K562 (cell line): ENCODE data around the gene PRKAA1. TPM values are rescaled to one million over a fixed set of nuclear protein-coding genes. Genes with fewer than 3 reads are reported as not detected.
A peak's percentile ranks its signal among the peaks of the same experiment; 100 is the strongest.

Experiments used
- CBFB ChIP-seq: sonication (generic); formaldehyde crosslinking; IDR thresholded peaks from 2 replicates; pipeline ENCODE4 v1.4.0; 2020; ENCODE audit warnings: mild to moderate bottlenecking, missing genetic modification reagents
- CHD1 ChIP-seq: fragments of 200-600 bp; sonication (generic); IDR thresholded peaks from one replicate; pipeline ENCODE4 v1.6.1; 2012; ENCODE audit warnings: mild to moderate bottlenecking, moderate library complexity, low read length, inconsistent platforms
- CREBBP ChIP-seq: IDR thresholded peaks from one replicate; pipeline ENCODE4 v1.6.1; 2012; ENCODE audit warnings: low read depth, mild to moderate bottlenecking, control low read depth, inconsistent platforms, low read length
- CREM ChIP-seq: IDR thresholded peaks from 2 replicates; pipeline ENCODE4 v1.6.1; 2014; ENCODE audit warnings: antibody characterized with exemption, low read depth
- ELF2 ChIP-seq: fragments of 250-450 bp; sonication (Bioruptor Pico); IDR thresholded peaks from 2 replicates; pipeline ENCODE4 v1.5.0; 2021; ENCODE audit warnings: mild to moderate bottlenecking
- LCOR ChIP-seq: sonication (generic); formaldehyde crosslinking; IDR thresholded peaks from 2 replicates; pipeline ENCODE4 v1.8.0; 2022; ENCODE audit warnings: mild to moderate bottlenecking, missing genetic modification reagents
- SIN3A ChIP-seq, 2 experiments: fragments of 150-350 bp in 1 of 2; IDR thresholded peaks; 2 replicates each; pipeline ENCODE4 v1.6.1; 2011 to 2016; ENCODE audit warnings: borderline replicate concordance in 2 of 2, low read depth in 2 of 2, low read length in 2 of 2, mild to moderate bottlenecking in 2 of 2, moderate library complexity in 2 of 2; ENCODE audit not compliant: control insufficient read depth in 1 of 2
- TEAD2 ChIP-seq: fragments of 450-650 bp; IDR thresholded peaks from 2 replicates; pipeline ENCODE4 v1.6.1; 2016; ENCODE audit warnings: missing genetic modification characterization, control low read depth, missing compliant biosample characterization
- ZNF143 ChIP-seq: sonication (generic); formaldehyde crosslinking; IDR thresholded peaks from 2 replicates; pipeline ENCODE4 v1.9.0; 2022; ENCODE audit warnings: mild to moderate bottlenecking, missing genetic modification reagents
- ZNF551 ChIP-seq: fragments of 250-450 bp; sonication (Bioruptor Pico); IDR thresholded peaks from 2 replicates; pipeline ENCODE4 v1.5.0; 2021; ENCODE audit warnings: mild to moderate bottlenecking, moderate library complexity
- polyA plus RNA-seq, 8 experiments: library from polyadenylated mRNA; depleted of rRNA in 4 of 8; stranded (reverse) in 5 of 8; unstranded in 3 of 8; fragments of >200 nt; fragmentation: Nextera tagmentation in 2 of 8; fragmentation: Illumina TruSeq in 1 of 8; extraction: Ambion mirVana in 2 of 8; extraction: Trizol in 1 of 8; gene quantifications; 2 replicates each; pipeline versions ENCODE4 v1.2.1 to v1.2.3, GENCODE V29; 2011 to 2014; ENCODE audit warnings: inconsistent platforms in 1 of 8, missing spikeins in 1 of 8
- total RNA-seq, 7 experiments: library from RNA; depleted of rRNA in 6 of 7; stranded (reverse); fragments of >200 nt in 6 of 7; fragmentation: Illumina TruSeq in 2 of 7; extraction: Trizol in 2 of 7; gene quantifications; 2 replicates each; pipeline versions ENCODE4 v1.2.1 to v1.2.3, GENCODE V29; 2011 to 2021; ENCODE audit warnings: low replicate concordance in 1 of 7
- TF ChIP-seq, protein P1 (sequence below), 3 experiments: fragments of 200-800 bp in 1 of 3; fragments of 250-450 bp in 1 of 3; fragments of 450-650 bp in 1 of 3; sonication (Bioruptor Pico) in 1 of 3; sonication (Bioruptor generic) in 1 of 3; formaldehyde crosslinking in 1 of 3; IDR thresholded peaks; 2 replicates each; pipeline versions ENCODE4 v1.6.1 to v1.8.0; 2016 to 2022; ENCODE audit warnings: mild to moderate bottlenecking in 2 of 3, missing genetic modification characterization in 2 of 3, missing compliant biosample characterization in 1 of 3, moderate library complexity in 1 of 3
- TF ChIP-seq, protein P2 (sequence below): sonication (generic); formaldehyde crosslinking; IDR thresholded peaks from 2 replicates; pipeline ENCODE4 v1.8.0; 2022; ENCODE audit warnings: mild to moderate bottlenecking, missing genetic modification reagents, borderline replicate concordance
- TF ChIP-seq, protein P3 (sequence below): fragments of 250-450 bp; sonication (Bioruptor Pico); IDR thresholded peaks from 2 replicates; pipeline ENCODE4 v1.9.0; 2021; ENCODE audit warnings: mild to moderate bottlenecking
- TF ChIP-seq, protein P4 (sequence below): fragments of 200-800 bp; sonication (Bioruptor generic); IDR thresholded peaks from 2 replicates; pipeline ENCODE4 v1.6.1; 2016; ENCODE audit warnings: missing genetic modification characterization, missing compliant biosample characterization
- TF ChIP-seq, protein P5 (sequence below): fragments of 450-650 bp; formaldehyde crosslinking; IDR thresholded peaks from 2 replicates; pipeline ENCODE4 v1.4.0; 2020; ENCODE audit warnings: mild to moderate bottlenecking

PRKAA1 gene
- total and polyA plus RNA-seq, 9 of the 15 experiments (the other 6 are each of a cell fraction or from before 2014, with no cell fraction given): 24.5 to 84.0 (median 51.4) TPM

DNA sequence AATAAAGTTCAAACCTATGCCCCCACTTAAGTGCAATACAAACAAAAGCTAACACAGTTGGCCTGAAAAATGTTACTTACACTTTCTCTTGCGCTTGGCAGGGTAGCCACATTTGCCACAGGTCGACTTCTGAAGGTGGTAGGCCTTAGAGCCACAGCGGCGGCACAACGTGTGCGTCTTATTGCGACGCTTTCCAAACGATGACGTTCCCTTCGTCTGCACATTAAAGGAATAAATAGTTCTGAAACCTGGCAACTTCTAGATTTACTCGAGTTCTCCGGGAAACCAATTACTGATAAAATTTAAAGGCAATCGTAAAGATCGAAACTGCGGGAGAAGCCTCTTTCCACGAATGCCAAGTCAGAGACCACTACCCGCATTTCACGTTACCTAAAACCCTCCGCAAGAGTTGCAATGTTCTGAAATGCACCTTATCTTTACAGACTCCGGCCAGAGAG, 36.2 kb upstream of the PRKAA1 start (continued):
- TF ChIP-seq CREBBP (no peak), CREM (no peak), ZNF551 (no peak), ZNF143 (no peak), CBFB (CRISPR knock-in tag) (no peak), CHD1 (peak; percentile 96), SIN3A (IDR thresholded peaks at IDR 0.05; ENCODE audit: borderline replicate concordance in 2 of 2, control insufficient read depth in 1 of 2, low read depth in 2 of 2, low read length in 2 of 2) (peak in 1 of 2 experiments; percentile 43; a peak in 1 of 4 replicates), LCOR (CRISPR knock-in tag) (no peak), ELF2 (CRISPR knock-in tag) (no peak), TEAD2 (no peak)
- TF ChIP-seq, protein P1, sequence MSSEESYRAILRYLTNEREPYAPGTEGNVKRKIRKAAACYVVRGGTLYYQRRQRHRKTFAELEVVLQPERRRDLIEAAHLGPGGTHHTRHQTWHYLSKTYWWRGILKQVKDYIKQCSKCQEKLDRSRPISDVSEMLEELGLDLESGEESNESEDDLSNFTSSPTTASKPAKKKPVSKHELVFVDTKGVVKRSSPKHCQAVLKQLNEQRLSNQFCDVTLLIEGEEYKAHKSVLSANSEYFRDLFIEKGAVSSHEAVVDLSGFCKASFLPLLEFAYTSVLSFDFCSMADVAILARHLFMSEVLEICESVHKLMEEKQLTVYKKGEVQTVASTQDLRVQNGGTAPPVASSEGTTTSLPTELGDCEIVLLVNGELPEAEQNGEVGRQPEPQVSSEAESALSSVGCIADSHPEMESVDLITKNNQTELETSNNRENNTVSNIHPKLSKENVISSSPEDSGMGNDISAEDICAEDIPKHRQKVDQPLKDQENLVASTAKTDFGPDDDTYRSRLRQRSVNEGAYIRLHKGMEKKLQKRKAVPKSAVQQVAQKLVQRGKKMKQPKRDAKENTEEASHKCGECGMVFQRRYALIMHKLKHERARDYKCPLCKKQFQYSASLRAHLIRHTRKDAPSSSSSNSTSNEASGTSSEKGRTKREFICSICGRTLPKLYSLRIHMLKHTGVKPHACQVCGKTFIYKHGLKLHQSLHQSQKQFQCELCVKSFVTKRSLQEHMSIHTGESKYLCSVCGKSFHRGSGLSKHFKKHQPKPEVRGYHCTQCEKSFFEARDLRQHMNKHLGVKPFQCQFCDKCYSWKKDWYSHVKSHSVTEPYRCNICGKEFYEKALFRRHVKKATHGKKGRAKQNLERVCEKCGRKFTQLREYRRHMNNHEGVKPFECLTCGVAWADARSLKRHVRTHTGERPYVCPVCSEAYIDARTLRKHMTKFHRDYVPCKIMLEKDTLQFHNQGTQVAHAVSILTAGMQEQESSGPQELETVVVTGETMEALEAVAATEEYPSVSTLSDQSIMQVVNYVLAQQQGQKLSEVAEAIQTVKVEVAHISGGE (CRISPR knock-in tag; IDR thresholded peaks at IDR 0.05): no peak
- TF ChIP-seq, protein P2, sequence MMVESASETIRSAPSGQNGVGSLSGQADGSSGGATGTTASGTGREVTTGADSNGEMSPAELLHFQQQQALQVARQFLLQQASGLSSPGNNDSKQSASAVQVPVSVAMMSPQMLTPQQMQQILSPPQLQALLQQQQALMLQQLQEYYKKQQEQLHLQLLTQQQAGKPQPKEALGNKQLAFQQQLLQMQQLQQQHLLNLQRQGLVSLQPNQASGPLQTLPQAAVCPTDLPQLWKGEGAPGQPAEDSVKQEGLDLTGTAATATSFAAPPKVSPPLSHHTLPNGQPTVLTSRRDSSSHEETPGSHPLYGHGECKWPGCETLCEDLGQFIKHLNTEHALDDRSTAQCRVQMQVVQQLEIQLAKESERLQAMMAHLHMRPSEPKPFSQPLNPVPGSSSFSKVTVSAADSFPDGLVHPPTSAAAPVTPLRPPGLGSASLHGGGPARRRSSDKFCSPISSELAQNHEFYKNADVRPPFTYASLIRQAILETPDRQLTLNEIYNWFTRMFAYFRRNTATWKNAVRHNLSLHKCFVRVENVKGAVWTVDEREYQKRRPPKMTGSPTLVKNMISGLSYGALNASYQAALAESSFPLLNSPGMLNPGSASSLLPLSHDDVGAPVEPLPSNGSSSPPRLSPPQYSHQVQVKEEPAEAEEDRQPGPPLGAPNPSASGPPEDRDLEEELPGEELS (CRISPR knock-in tag): no peak
- TF ChIP-seq, protein P3, sequence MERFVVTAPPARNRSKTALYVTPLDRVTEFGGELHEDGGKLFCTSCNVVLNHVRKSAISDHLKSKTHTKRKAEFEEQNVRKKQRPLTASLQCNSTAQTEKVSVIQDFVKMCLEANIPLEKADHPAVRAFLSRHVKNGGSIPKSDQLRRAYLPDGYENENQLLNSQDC (CRISPR knock-in tag): no peak
- TF ChIP-seq, protein P4, sequence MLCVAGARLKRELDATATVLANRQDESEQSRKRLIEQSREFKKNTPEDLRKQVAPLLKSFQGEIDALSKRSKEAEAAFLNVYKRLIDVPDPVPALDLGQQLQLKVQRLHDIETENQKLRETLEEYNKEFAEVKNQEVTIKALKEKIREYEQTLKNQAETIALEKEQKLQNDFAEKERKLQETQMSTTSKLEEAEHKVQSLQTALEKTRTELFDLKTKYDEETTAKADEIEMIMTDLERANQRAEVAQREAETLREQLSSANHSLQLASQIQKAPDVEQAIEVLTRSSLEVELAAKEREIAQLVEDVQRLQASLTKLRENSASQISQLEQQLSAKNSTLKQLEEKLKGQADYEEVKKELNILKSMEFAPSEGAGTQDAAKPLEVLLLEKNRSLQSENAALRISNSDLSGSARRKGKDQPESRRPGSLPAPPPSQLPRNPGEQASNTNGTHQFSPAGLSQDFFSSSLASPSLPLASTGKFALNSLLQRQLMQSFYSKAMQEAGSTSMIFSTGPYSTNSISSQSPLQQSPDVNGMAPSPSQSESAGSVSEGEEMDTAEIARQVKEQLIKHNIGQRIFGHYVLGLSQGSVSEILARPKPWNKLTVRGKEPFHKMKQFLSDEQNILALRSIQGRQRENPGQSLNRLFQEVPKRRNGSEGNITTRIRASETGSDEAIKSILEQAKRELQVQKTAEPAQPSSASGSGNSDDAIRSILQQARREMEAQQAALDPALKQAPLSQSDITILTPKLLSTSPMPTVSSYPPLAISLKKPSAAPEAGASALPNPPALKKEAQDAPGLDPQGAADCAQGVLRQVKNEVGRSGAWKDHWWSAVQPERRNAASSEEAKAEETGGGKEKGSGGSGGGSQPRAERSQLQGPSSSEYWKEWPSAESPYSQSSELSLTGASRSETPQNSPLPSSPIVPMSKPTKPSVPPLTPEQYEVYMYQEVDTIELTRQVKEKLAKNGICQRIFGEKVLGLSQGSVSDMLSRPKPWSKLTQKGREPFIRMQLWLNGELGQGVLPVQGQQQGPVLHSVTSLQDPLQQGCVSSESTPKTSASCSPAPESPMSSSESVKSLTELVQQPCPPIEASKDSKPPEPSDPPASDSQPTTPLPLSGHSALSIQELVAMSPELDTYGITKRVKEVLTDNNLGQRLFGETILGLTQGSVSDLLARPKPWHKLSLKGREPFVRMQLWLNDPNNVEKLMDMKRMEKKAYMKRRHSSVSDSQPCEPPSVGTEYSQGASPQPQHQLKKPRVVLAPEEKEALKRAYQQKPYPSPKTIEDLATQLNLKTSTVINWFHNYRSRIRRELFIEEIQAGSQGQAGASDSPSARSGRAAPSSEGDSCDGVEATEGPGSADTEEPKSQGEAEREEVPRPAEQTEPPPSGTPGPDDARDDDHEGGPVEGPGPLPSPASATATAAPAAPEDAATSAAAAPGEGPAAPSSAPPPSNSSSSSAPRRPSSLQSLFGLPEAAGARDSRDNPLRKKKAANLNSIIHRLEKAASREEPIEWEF (CRISPR knock-in tag): 0 out of 2 replicates have a peak, but pooled peaks have one; percentile 50
- TF ChIP-seq, protein P5, sequence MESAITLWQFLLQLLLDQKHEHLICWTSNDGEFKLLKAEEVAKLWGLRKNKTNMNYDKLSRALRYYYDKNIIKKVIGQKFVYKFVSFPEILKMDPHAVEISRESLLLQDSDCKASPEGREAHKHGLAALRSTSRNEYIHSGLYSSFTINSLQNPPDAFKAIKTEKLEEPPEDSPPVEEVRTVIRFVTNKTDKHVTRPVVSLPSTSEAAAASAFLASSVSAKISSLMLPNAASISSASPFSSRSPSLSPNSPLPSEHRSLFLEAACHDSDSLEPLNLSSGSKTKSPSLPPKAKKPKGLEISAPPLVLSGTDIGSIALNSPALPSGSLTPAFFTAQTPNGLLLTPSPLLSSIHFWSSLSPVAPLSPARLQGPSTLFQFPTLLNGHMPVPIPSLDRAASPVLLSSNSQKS (CRISPR knock-in tag): 0 out of 2 replicates have a peak, but pooled peaks have one; percentile 25
